HG02623 (cell line): ENCODE results near the gene PTPRN2.
"Not testable (repeated sequence)": the region's sequence is repeated elsewhere in the genome, so short reads cannot be mapped to it uniquely, and the experiment has no call there.

Experiments
- ATAC-seq: cut with Tn5 transposase; IDR thresholded peaks from one replicate; pipeline ENCODE4 v1.9.1; 2021; ENCODE audit warnings: moderate library complexity; ENCODE audit not compliant: unreplicated experiment

Gene PTPRN2

DNA sequence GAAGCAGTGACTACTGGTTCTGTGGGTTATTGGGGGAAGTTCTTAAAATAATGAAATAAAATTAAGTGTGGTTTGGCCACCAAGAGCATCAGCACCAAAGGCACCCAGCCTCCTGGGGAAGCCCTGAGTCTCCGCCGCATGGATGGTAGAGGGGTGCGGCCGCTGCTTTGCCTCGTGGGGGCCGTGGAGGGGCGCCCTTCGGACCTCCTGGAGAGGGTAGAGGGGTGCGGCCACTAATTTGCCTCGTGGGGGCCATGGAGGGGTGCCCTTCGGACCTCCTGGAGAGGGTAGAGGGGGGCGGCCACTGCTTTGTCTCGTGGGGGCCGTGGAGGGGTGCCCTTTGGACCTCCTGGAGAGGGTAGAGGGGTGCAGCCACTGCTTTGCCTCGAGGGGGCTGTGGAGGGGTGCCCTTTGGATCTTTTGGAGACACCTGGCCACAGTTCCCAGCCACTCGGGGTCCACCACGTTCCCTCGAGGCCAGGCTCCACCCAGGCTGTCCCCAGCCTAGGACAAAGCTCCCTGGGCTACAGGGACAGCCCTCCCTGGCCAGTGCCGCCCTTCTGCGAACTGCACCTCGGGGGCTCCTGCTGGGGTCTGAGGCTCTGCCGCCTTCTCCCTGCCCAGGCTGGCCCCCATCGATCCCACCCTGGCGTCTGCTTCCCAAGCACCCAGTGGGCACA, 535.1 kb downstream of the PTPRN2 start:
- ATAC-seq = no peak

- ATAC-seq = no peak
Measured at GRCh38 chr7:158051776-158052175, 535.8 kb downstream of the PTPRN2 start.

DNA sequence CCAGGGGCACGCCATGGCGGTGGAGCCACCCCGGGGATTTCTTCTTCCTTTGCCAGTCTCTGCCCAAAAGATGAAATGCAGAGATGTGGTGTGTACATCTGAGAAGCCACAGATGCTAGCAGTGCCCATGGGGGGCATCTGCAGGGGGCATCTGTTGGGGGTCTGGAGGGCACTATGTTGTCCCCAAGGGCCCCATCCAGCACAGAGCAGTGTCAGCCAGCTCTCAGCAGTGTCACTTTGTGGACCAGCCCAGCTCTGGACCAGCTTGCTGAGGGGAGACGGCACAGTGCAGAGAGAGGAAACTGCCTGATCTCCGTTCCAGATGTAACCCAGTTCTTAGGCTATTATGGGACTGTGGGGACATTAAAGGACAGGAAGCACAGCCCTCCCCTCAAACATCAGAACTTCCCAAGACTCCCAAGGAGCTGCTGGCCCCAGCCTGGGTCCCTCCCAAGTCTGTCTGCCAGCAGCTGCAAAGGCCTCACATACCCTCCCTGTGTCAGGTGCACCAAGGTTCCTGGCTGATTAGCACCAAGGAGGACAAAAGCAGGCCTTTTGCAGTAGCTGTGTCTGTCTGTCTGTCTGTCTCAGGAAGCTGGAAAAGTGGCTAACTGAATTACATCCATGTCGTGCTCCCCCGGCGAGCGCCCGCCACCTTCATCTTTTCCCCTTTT, 536.5 kb downstream of the PTPRN2 start:
- no peak for ATAC-seq

DNA sequence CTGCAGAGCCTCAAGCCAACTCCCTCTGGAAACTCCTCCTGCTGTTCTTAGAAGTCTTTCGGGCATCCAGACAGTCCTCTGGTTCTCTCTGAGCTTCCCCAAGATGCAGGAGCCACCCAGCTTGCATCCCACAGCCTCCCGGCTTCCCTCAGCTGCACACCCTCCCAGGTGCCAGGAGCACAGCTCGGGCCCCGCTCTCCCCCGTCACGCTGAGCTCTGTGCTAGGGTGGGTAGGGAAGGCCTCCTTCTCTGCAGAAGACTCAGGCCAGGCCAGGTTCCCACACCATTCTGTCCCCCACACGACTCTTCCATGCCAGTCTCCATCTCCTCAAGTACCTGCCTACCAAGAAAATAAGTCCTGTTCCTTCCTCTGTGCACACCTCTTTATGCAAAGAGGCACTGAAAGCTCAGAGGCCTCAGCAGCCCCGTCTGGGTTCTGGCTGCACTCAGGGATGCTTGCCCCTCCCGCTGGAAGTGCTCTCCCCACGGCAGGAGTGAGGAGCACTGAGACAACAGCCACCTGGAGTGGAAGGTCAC, 537.1 kb downstream of the PTPRN2 start:
- no peak for ATAC-seq

GRCh38 chr7:158049271-158049670, 538.4 kb downstream of the PTPRN2 start:
- ATAC-seq = no peak

- no peak for ATAC-seq
Measured at GRCh38 chr7:158048569-158048968, 539.1 kb downstream of the PTPRN2 start.

GRCh38 chr7:158047391-158048059, 540.1 kb downstream of the PTPRN2 start:
- ATAC-seq = no peak

GRCh38 chr7:158046246-158046645, 541.4 kb downstream of the PTPRN2 start:
- not testable (repeated sequence) for ATAC-seq

- ATAC-seq = no peak
Measured at GRCh38 chr7:158044482-158044823, 543.2 kb downstream of the PTPRN2 start.

DNA sequence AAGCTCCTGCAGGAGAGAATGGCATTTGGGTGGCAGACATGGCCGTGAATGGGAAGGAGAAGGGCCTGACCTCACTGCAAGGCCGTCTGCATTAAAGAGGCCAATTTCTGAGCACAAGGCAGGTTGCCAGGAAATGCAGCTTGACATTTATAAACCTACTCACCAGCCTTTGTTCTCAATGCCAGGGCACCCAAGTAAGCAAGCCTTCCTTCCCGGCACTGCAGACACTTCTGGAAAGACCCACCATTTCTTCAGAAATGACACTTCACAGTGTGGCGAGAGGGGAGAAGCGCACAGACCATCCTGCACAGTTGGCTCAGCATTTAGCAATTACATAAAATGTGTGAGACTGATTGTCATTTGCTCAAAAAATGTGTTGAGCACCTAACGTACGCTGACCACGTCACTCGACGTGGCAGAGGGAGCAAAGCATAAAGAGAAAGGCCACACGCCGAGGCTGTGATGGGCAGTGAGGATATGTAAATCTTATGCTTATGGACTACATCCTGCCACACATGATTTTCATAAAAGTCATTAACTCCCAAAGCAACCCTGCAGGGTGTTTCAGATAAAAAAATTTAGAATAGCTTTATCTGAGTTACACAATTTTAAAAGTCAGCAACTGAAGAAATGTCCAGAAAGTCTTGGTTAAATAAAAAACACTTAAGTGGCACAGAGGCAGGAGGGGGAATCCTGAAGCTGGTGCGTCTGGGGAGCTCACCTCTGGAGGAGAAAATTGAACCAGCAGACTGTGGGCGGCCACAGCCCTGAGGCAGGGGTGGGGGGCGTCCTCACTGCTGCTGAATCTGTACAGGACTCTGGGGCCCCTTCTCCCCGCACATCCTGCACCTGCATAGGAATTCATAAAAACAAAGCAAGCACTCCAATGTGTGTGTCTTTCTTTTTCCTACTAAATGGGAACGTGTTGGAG, 543.8 kb downstream of the PTPRN2 start:
- no peak for ATAC-seq

GRCh38 chr7:158042156-158042880, 545.3 kb downstream of the PTPRN2 start:
- ATAC-seq = no peak

GRCh38 chr7:158040199-158040598, 547.4 kb downstream of the PTPRN2 start:
- no peak for ATAC-seq

GRCh38 chr7:158039270-158039669, 548.4 kb downstream of the PTPRN2 start:
- ATAC-seq = no peak

GRCh38 chr7:158037211-158037610, 550.4 kb downstream of the PTPRN2 start:
- ATAC-seq = no peak

- ATAC-seq = no peak
Measured at GRCh38 chr7:158035343-158035742, 552.3 kb downstream of the PTPRN2 start.

DNA sequence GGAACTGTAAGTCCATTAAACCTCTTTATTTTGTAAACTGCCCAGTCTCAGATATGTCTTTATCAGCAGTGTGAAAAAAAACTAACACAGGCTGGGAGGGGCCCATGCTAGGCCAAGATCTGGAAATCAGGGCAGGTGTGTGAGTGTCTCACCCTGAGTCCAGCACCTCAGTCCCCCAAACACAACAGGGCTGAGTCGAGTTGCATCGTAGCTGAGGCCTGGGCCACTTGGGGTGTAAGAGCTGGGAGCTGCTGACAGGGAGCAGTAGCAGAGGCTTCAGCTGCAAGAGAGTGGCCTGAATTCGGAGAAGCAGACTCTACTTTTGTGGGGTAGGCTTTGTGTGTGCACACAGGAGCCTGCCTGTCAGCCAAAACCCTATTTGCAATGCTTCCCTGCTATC, 553.1 kb downstream of the PTPRN2 start:
- no peak for ATAC-seq

- not testable (repeated sequence) for ATAC-seq
Measured at GRCh38 chr7:158033925-158034324, 553.7 kb downstream of the PTPRN2 start.

DNA sequence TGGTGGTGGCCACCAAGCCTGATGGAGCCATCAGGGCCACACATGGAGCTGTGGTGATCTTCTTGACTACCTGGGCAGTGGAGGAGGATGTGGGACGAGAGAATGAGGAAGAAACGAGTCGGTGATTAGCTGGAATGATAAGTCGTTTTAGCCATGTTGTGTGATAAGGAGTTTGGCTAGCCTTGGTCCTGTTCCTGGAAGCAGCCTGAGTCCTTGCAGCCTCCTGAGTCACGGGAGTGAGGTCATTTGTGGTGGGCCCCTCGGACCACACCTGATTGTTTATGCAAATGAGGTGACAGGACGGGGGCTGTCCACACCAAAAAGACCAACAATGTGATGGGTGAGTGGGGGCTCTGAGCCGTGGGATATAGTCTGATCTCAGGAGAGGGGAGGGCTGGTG, 554.4 kb downstream of the PTPRN2 start:
- no peak for ATAC-seq

- ATAC-seq = no peak
Measured at GRCh38 chr7:158032561-158033115, 555.0 kb downstream of the PTPRN2 start.

DNA sequence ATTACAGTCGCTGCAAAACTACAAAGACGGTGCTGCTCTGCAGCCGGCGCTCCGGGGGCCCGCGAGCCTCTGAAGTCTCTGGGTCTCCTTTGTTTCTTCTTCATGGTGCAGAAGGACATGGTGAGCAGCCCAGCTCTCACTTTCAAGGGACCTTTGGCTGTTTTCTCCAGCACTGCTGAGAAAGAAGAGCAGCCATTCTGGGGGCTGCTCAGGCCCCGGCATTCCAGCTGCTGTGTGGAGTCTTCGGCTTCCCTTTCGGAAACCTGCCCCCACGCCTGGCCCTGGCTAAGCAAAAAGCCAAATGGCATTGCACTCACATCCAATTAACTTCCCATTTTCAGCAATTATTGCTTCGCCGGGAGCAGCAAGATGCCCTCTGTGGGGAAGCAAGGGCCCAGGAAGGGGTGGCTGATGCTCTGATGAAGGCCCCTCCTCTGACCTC, 555.7 kb downstream of the PTPRN2 start:
- no peak for ATAC-seq
